HepG2 (cell line): ENCODE data around the gene ECSIT. TPM values are rescaled to one million over a fixed set of nuclear protein-coding genes. Genes with fewer than 3 reads are reported as not detected.

Source experiments
- ATF7 ChIP-seq, 2 experiments: fragments of 450-650 bp in 1 of 2; sonication (generic) in 1 of 2; formaldehyde crosslinking in 1 of 2; IDR thresholded peaks; 2 replicates each; pipeline versions ENCODE4 v1.4.0 to v1.6.1; 2016 to 2020; ENCODE audit warnings: antibody characterized with exemption in 1 of 2, mild to moderate bottlenecking in 1 of 2, missing genetic modification reagents in 1 of 2
- CREB3 ChIP-seq: sonication (generic); formaldehyde crosslinking; IDR thresholded peaks from 2 replicates; pipeline ENCODE4 v1.5.0; 2020; ENCODE audit warnings: missing genetic modification reagents
- DMAP1 ChIP-seq: IDR thresholded peaks from 2 replicates; pipeline ENCODE4 v1.6.1; 2016
- FOXA1 ChIP-seq, 2 experiments: fragments of 450-650 bp in 1 of 2; sonication (generic) in 1 of 2; formaldehyde crosslinking in 1 of 2; IDR thresholded peaks; 2 replicates each; pipeline versions ENCODE4 v1.4.0 to v1.6.1; 2016 to 2020; ENCODE audit warnings: missing genetic modification reagents in 1 of 2
- GFI1 ChIP-seq: sonication (generic); formaldehyde crosslinking; IDR thresholded peaks from 2 replicates; pipeline ENCODE4 v1.5.0; 2020; ENCODE audit warnings: missing genetic modification reagents, mild to moderate bottlenecking, borderline replicate concordance
- HES4 ChIP-seq: sonication (generic); formaldehyde crosslinking; IDR thresholded peaks from 2 replicates; pipeline ENCODE4 v1.9.0; 2021; ENCODE audit warnings: mild to moderate bottlenecking, missing genetic modification reagents, borderline replicate concordance
- HOXA9 ChIP-seq: sonication (generic); formaldehyde crosslinking; IDR thresholded peaks from 2 replicates; pipeline ENCODE4 v1.8.1; 2022; ENCODE audit warnings: missing genetic modification reagents, mild to moderate bottlenecking, moderate library complexity, borderline replicate concordance
- MAFG ChIP-seq: sonication (generic); formaldehyde crosslinking; IDR thresholded peaks from 2 replicates; pipeline ENCODE4 v1.5.1; 2020; ENCODE audit warnings: mild to moderate bottlenecking, missing genetic modification reagents
- MEF2D ChIP-seq: sonication (generic); formaldehyde crosslinking; IDR thresholded peaks from 2 replicates; pipeline ENCODE4 v1.5.1; 2020; ENCODE audit warnings: mild to moderate bottlenecking, missing genetic modification reagents
- MZF1 ChIP-seq: sonication (generic); formaldehyde crosslinking; IDR thresholded peaks from 2 replicates; pipeline ENCODE4 v1.8.1; 2023; ENCODE audit warnings: mild to moderate bottlenecking, missing genetic modification reagents, borderline replicate concordance
- NFIB ChIP-seq: sonication (generic); formaldehyde crosslinking; IDR thresholded peaks from 2 replicates; pipeline ENCODE4 v1.9.0; 2021; ENCODE audit warnings: missing genetic modification reagents, mild to moderate bottlenecking, borderline replicate concordance
- RXRB ChIP-seq: IDR thresholded peaks from 2 replicates; pipeline ENCODE4 v1.6.1; 2016; ENCODE audit warnings: borderline replicate concordance, missing genetic modification reagents, missing compliant biosample characterization
- TRIM22 ChIP-seq: fragments of 450-650 bp; IDR thresholded peaks from 2 replicates; pipeline ENCODE4 v1.6.1; 2017
- ZFP82 ChIP-seq: sonication (generic); formaldehyde crosslinking; IDR thresholded peaks from 2 replicates; pipeline ENCODE4 v1.5.1; 2020; ENCODE audit warnings: mild to moderate bottlenecking, missing genetic modification reagents, borderline replicate concordance
- ZNF10 ChIP-seq: sonication (generic); formaldehyde crosslinking; IDR thresholded peaks from 2 replicates; pipeline ENCODE4 v1.4.0; 2020; ENCODE audit warnings: mild to moderate bottlenecking, low read depth, missing genetic modification reagents, borderline replicate concordance
- ZNF232 ChIP-seq: sonication (generic); formaldehyde crosslinking; IDR thresholded peaks from 2 replicates; pipeline ENCODE4 v1.4.0; 2020; ENCODE audit warnings: missing genetic modification reagents, borderline replicate concordance
- ZNF407 ChIP-seq: sonication (generic); formaldehyde crosslinking; IDR thresholded peaks from one replicate; pipeline ENCODE4 v1.5.1; 2020; ENCODE audit warnings: mild to moderate bottlenecking, missing genetic modification reagents; ENCODE audit errors: not compliant biosample characterization
- ZNF567 ChIP-seq: sonication (generic); formaldehyde crosslinking; IDR thresholded peaks from 2 replicates; pipeline ENCODE4 v1.8.1; 2023; ENCODE audit warnings: mild to moderate bottlenecking, missing genetic modification reagents, borderline replicate concordance
- polyA plus RNA-seq, 8 experiments: library from polyadenylated mRNA; depleted of rRNA in 3 of 8; stranded (reverse) in 7 of 8; unstranded in 1 of 8; fragments of >200 nt; fragmentation: Illumina TruSeq in 4 of 8; extraction: Trizol in 4 of 8; gene quantifications; 2 replicates each; pipeline versions ENCODE4 v1.2.1 to v1.2.3, GENCODE V29; 2011 to 2016; ENCODE audit warnings: low read depth in 4 of 8, missing spikeins in 1 of 8, mixed read lengths in 1 of 8; ENCODE audit not compliant: insufficient read depth in 1 of 8
- total RNA-seq, 5 experiments: library from RNA; depleted of rRNA; stranded (reverse); fragments of >200 nt; fragmentation: Illumina TruSeq; extraction: Trizol; gene quantifications; 2 replicates each; pipeline ENCODE4 v1.2.3, GENCODE V29; 2016; ENCODE audit warnings: low read depth in 1 of 5

ECSIT gene
- total and polyA plus RNA-seq, 2 of the 13 experiments (the other 11 are each of a cell fraction or from before 2014, with no cell fraction given) = 36.4 to 62.3 TPM

GRCh38 chr19:11482384-11483050 lies 46.4 kb downstream of the ECSIT start (continued):
- TF ChIP-seq CREB3 (CRISPR knock-in tag) (0 out of 2 replicates have a peak, but pooled peaks have one; percentile 79), HOXA9 (CRISPR knock-in tag) (no peak), DMAP1 (CRISPR knock-in tag) (no peak; the same call in 1 of the 2 replicates), ATF7 (IDR thresholded peaks at IDR 0.05) (no peak), ATF7 (CRISPR knock-in tag; IDR thresholded peaks at IDR 0.05) (no peak), RXRB (peak; percentile 64; the same call in 1 of the 2 replicates), TRIM22 (no peak), ZFP82 (CRISPR knock-in tag) (no peak), GFI1 (CRISPR knock-in tag) (peak; percentile 47; the same call in 1 of the 2 replicates), ZNF232 (CRISPR knock-in tag) (peak; percentile 83; the same call in 1 of the 2 replicates), MZF1 (no peak), ZNF407 (CRISPR knock-in tag) (no peak), NFIB (no peak), ZNF10 (CRISPR knock-in tag) (no peak), FOXA1 (IDR thresholded peaks at IDR 0.05) (no peak), FOXA1 (CRISPR knock-in tag; IDR thresholded peaks at IDR 0.05) (peak; percentile 41; the same call in 1 of the 2 replicates), HES4 (CRISPR knock-in tag) (no peak), MEF2D (CRISPR knock-in tag) (no peak), ZNF567 (no peak), MAFG (CRISPR knock-in tag) (no peak)
